Lung (tissue), 12 donors: ENCODE measurements around the gene GLB1L3. TPM values are rescaled to one million over a fixed set of nuclear protein-coding genes. Genes with fewer than 3 reads are reported as not detected.

Experiments
- ATAC-seq: fragments of 200-7000 bp; cut with Tn5 transposase; one replicate; pipeline ENCODE4 v1.9.1; 2020; ENCODE audit warnings: moderate number of reproducible peaks; ENCODE audit not compliant: insufficient read depth, low FRiP score
- DNase-seq, 3 donors: peaks; one replicate each; pipeline ENCODE4 v3.0.0-alpha.2; 2013 to 2017
- H3K27ac ChIP-seq, 2 donors: one replicate each; pipeline ENCODE4 v1.5.1; 2013; ENCODE audit warnings: mild to moderate bottlenecking in 2 of 2, moderate library complexity in 2 of 2, control low read depth in 1 of 2, inconsistent platforms in 1 of 2, low read depth in 1 of 2, low read length in 1 of 2
- H3K27me3 ChIP-seq, 3 donors: one replicate each; pipeline ENCODE4 v1.5.1; 2013; ENCODE audit warnings: low read length in 2 of 3; ENCODE audit not compliant: control insufficient read depth in 3 of 3, insufficient read depth in 3 of 3
- H3K36me3 ChIP-seq, 4 donors: one replicate each; pipeline ENCODE4 v1.5.1; 2013; ENCODE audit warnings: low read length in 4 of 4, mild to moderate bottlenecking in 1 of 4, moderate library complexity in 1 of 4; ENCODE audit not compliant: control insufficient read depth in 4 of 4, insufficient read depth in 4 of 4
- H3K4me1 ChIP-seq, 5 donors: one replicate each; pipeline ENCODE4 v1.5.1; 2013; ENCODE audit warnings: low read length in 5 of 5, mild to moderate bottlenecking in 2 of 5, moderate library complexity in 1 of 5; ENCODE audit not compliant: control insufficient read depth in 5 of 5, insufficient read depth in 5 of 5
- H3K4me3 ChIP-seq: one replicate; pipeline ENCODE4 v1.5.1; 2013; ENCODE audit warnings: mild to moderate bottlenecking, control low read depth, moderate library complexity
- H3K9ac ChIP-seq, 2 donors: one replicate each; pipeline ENCODE4 v1.5.1; 2013; ENCODE audit warnings: low read length in 2 of 2, control low read depth in 1 of 2; ENCODE audit not compliant: insufficient read depth in 1 of 2
- H3K9me3 ChIP-seq, 4 donors: one replicate each; pipeline ENCODE4 v1.5.1; 2013; ENCODE audit warnings: low read length in 3 of 4, mild to moderate bottlenecking in 1 of 4, moderate library complexity in 1 of 4; ENCODE audit not compliant: control insufficient read depth in 4 of 4, insufficient read depth in 3 of 4
- whole genome bisulfite sequencing, 2 donors: extraction: QIAGEN DNeasy Blood & Tissue Kit; methylation state at CpG; one replicate each; pipeline ENCODE4 v1.1.7; 2013; 5-methylcytosine and 5-hydroxymethylcytosine counted together
- polyA plus RNA-seq, 2 donors: library from polyadenylated mRNA; stranded (reverse); fragments of 200-250 nt; gene quantifications; one replicate each; pipeline ENCODE4 v1.2.1, GENCODE V29; 2013
- total RNA-seq, 2 donors: library from RNA; depleted of rRNA in 1 of 2; stranded (reverse); fragments of >200 nt in 1 of 2; gene quantifications; one replicate each; pipeline ENCODE4 v1.2.1, GENCODE V29; 2014 to 2021
- TF ChIP-seq, protein P1 (sequence below): IDR thresholded peaks from 2 replicates; pipeline ENCODE4 v1.5.1; 2012; ENCODE audit warnings: mild to moderate bottlenecking; ENCODE audit errors: control extremely low read depth, extremely low read depth
- donor health status: control.
- donor health status: control.
- donor health status: Bipolar disorder and iron deficiency.
- donor health status: healthy.
- donor health status: DM: yes; HTN: yes; CAD: no.

GLB1L3 gene
- total and polyA plus RNA-seq, 4 donors = 0.06 to 0.29 (median 0.18) TPM; not detected in 1

DNA sequence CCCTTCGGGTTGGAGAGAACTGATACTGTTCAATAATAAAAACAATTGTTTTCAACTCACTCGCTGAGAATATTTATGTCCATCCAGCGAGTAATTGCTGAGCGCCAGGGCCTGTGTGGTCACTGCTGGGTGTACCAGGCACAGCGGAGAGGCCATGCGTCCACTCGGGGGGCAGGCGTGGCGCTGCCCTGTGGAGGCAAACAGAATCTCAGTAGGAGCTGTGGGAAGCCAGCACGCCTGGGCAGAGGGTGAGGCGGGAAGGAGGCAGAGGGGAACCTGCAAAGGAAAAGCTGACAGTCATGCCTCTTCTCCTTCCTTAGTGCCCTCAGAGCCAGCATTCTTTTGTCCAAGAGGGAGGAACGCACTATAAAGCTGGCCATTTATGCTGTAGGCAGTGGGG is 11.4 kb downstream of the GLB1L3 start:
- DNase-seq (no peak), ATAC-seq (no peak)
- Histone ChIP-seq H3K4me3 (no peak overlapping the region), H3K27ac (no peak overlapping the region), H3K4me1 (peaks cover 0 to under 1% (median 0%) of the 10 kb centered on the region in 5 donors), H3K27me3 (no peaks in the 10 kb centered on the region), H3K9me3 (no peaks in the 10 kb centered on the region), H3K36me3 (no peaks in the 10 kb centered on the region), H3K9ac (no peak overlapping the region)
- 90 to 94% methylated on average over 12 of the region's 12 CpGs for WGBS, 2 donors
- TF ChIP-seq, protein P1, sequence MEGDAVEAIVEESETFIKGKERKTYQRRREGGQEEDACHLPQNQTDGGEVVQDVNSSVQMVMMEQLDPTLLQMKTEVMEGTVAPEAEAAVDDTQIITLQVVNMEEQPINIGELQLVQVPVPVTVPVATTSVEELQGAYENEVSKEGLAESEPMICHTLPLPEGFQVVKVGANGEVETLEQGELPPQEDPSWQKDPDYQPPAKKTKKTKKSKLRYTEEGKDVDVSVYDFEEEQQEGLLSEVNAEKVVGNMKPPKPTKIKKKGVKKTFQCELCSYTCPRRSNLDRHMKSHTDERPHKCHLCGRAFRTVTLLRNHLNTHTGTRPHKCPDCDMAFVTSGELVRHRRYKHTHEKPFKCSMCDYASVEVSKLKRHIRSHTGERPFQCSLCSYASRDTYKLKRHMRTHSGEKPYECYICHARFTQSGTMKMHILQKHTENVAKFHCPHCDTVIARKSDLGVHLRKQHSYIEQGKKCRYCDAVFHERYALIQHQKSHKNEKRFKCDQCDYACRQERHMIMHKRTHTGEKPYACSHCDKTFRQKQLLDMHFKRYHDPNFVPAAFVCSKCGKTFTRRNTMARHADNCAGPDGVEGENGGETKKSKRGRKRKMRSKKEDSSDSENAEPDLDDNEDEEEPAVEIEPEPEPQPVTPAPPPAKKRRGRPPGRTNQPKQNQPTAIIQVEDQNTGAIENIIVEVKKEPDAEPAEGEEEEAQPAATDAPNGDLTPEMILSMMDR = no peak

DNA sequence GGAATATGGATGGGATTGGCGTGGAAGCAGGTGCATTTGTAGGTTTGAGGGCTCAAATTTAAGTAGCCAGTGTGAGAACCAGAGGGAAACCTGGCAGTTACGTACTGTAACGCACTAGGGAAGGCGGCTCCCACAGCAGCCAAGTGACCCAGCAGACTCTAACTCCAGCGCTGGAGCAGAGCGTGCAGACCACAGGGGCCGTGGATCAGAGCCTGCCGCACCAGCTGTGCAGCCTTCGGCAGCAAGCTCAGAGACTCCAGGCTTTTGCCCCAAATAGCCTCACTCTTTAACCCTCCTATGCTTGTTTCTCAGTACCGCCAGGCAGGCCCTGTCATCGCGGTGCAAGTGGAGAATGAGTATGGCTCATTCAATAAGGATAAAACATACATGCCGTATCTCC is 12.3 kb downstream of the GLB1L3 start:
- no peak for DNase-seq
- ATAC-seq = no peak
- Histone ChIP-seq H3K9me3 (no peaks in the 10 kb centered on the region), H3K4me3 (no peak overlapping the region), H3K9ac (no peak overlapping the region), H3K4me1 (no peaks in the 10 kb centered on the region), H3K27me3 (no peaks in the 10 kb centered on the region), H3K27ac (no peak overlapping the region), H3K36me3 (no peaks in the 10 kb centered on the region)
- TF ChIP-seq, protein P1 = no peak
- WGBS, 2 donors = 91 to 93% methylated on average over 13 of the region's 13 CpGs

DNA sequence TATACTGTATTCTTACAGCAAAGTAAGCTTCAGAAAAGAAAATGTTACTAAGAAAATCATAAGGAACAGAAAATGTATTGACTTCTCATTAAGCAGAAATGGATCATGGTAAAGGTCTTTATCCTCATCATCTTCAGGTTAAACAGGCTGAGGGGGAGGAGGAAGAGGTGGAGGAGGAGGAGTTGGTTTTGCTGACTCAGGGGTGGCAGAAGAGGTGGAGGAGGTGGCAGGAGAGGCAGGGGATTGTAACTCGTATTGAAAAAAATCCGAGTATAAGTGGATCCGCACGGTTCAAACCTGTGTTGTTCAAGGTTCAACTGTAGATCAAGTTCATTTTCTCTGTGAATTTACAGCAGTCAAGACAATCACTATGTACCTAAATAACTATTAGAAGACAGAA is 13.0 kb downstream of the GLB1L3 start:
- TF ChIP-seq, protein P1 = no peak
- H3K27me3 ChIP-seq = no peaks in the 10 kb centered on the region
- no peak overlapping the region for H3K27ac ChIP-seq
- no peak for ATAC-seq
- no peak overlapping the region for H3K9ac ChIP-seq
- 75 to 85% methylated on average over 4 of the region's 4 CpGs for WGBS, 2 donors
- DNase-seq = no peak
- H3K9me3 ChIP-seq = no peaks in the 10 kb centered on the region
- no peaks in the 10 kb centered on the region for H3K4me1 ChIP-seq
- H3K4me3 ChIP-seq = no peak overlapping the region
- H3K36me3 ChIP-seq = no peaks in the 10 kb centered on the region

DNA sequence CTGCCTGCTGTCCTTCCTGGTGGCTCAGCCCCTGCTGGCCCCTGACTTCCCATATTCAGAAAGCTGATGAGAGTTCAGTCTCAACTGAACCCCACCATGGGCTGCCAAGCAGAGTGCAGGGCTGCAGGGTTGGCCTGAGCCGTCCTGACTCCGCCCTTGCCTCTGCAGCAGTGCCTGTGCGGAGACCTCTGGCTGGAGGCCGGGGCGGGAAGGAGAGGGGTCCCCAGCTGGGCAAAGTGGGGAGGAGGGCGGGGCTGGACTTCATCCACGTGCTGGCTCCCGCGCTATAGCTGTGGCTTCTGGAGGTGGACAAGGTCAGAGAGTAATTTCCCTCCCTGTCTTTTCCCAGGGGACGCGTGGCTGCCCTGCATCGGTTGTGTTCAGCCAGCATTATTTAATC is 13.6 kb downstream of the GLB1L3 start:
- no peaks in the 10 kb centered on the region for H3K4me1 ChIP-seq
- no peaks in the 10 kb centered on the region for H3K9me3 ChIP-seq
- TF ChIP-seq, protein P1 = no peak
- no peak overlapping the region for H3K27ac ChIP-seq
- no peaks in the 10 kb centered on the region for H3K27me3 ChIP-seq
- ATAC-seq = no peak
- H3K9ac ChIP-seq = no peak overlapping the region
- WGBS, 2 donors = 47 to 62% methylated on average over 12 of the region's 12 CpGs
- H3K36me3 ChIP-seq = no peaks in the 10 kb centered on the region
- DNase-seq = no peak
- H3K4me3 ChIP-seq = no peak overlapping the region
